Caco-2 (cell line): ENCODE data around the gene PTPRN2. TPM values are rescaled to one million over a fixed set of nuclear protein-coding genes. Genes with fewer than 3 reads are reported as not detected.

ENCODE experiments used
- BruUV-seq: library from RNA; stranded (reverse); fragments of 400-500 nt; replicated peaks from 2 replicates; lab custom pipeline; 2021; lab: Mats Ljungman, UMichigan
- CTCF ChIA-PET: fragments of 300-600 bp; sonication (Branson Sonifier 250); formaldehyde crosslinking; loops from one replicate; lab custom pipeline; 2022; ENCODE audit warnings: antibody characterized with exemption; lab: Charles Lee
- POLR2A ChIA-PET: fragments of 300-600 bp; sonication (Branson Sonifier 250); formaldehyde crosslinking; loops from one replicate; lab custom pipeline; 2022; ENCODE audit warnings: antibody characterized with exemption; lab: Charles Lee
- DNase-seq, 2 experiments: peaks; one replicate each; pipeline versions ENCODE4 v3.0.0 to v3.0.0-alpha.2; 2020 to 2022
- H3K27me3 ChIP-seq: replicated peaks from 2 replicates; pipeline ENCODE4 v1.6.0; 2011; ENCODE audit warnings: low read length; ENCODE audit not compliant: control insufficient read depth, insufficient read depth
- H3K36me3 ChIP-seq: 2 replicates; pipeline ENCODE4 v1.5.1; 2011; ENCODE audit warnings: low read length; ENCODE audit not compliant: control insufficient read depth, insufficient read depth
- H3K4me1 ChIP-seq: fragments of 250-450 bp; sonication (Bioruptor Pico); 2 replicates; pipeline ENCODE4 v1.5.1; 2020; ENCODE audit warnings: mild to moderate bottlenecking
- H3K4me3 ChIP-seq: 2 replicates; pipeline ENCODE4 v1.5.1; 2011; ENCODE audit warnings: low read depth, mild to moderate bottlenecking, control low read depth, low read length
- H3K9me3 ChIP-seq: fragments of 250-450 bp; sonication (Bioruptor Pico); 2 replicates; pipeline ENCODE4 v1.5.1; 2020; ENCODE audit warnings: mild to moderate bottlenecking, moderate library complexity
- H3K27ac Mint-ChIP-seq: one replicate; pipeline ENCODE4 v1.8.0; 2022; ENCODE audit warnings: mixed read lengths; ENCODE audit not compliant: unreplicated experiment
- H3K27me3 Mint-ChIP-seq: one replicate; pipeline ENCODE4 v1.8.0; 2022; ENCODE audit warnings: mixed read lengths; ENCODE audit not compliant: insufficient read depth, unreplicated experiment
- H3K36me3 Mint-ChIP-seq: one replicate; pipeline ENCODE4 v1.8.0; 2022; ENCODE audit warnings: mild to moderate bottlenecking, mixed read lengths; ENCODE audit not compliant: insufficient read depth, unreplicated experiment
- H3K4me1 Mint-ChIP-seq: one replicate; pipeline ENCODE4 v1.8.0; 2022; ENCODE audit warnings: low read depth, mixed read lengths; ENCODE audit not compliant: unreplicated experiment
- H3K4me3 Mint-ChIP-seq: one replicate; pipeline ENCODE4 v1.8.0; 2022; ENCODE audit warnings: mild to moderate bottlenecking, moderate library complexity, mixed read lengths; ENCODE audit not compliant: unreplicated experiment
- H3K9me3 Mint-ChIP-seq: one replicate; pipeline ENCODE4 v1.8.0; 2022; ENCODE audit warnings: mixed read lengths; ENCODE audit not compliant: unreplicated experiment
- CTCF ChIP-seq, 2 experiments: fragments of 200-600 bp in 1 of 2; IDR thresholded peaks; 1 replicate in 1 of 2; 2 replicates in 1 of 2; pipeline versions ENCODE4 v1.5.1 to v1.8.0; 2011 to 2022; ENCODE audit warnings: antibody characterized with exemption in 1 of 2, control low read depth in 1 of 2, inconsistent platforms in 1 of 2, low read depth in 1 of 2, low read length in 1 of 2, mild to moderate bottlenecking in 1 of 2, moderate library complexity in 1 of 2; ENCODE audit not compliant: insufficient read depth in 1 of 2, severe bottlenecking in 1 of 2, unreplicated experiment in 1 of 2
- intact Hi-C: fragments of 100-400 bp; cut with micrococcal nuclease; formaldehyde crosslinking; loops from one replicate; pipeline ENCODE4 v1.10.0; 2022; ENCODE audit not compliant: unreplicated experiment
- total RNA-seq: library from RNA; stranded (reverse); gene quantifications from 2 replicates; pipeline ENCODE4 v1.2.3, GENCODE V29; 2022

Gene PTPRN2
- total RNA-seq, 1 experiment from 2014 or later, result 1.4 TPM

GRCh38 chr7:158110661-158111048, 477.0 kb downstream of the PTPRN2 start:
- intact Hi-C loops, result no loop called here
- POLR2A ChIA-PET, result no interaction called here

GRCh38 chr7:158110034-158110590, 477.5 kb downstream of the PTPRN2 start:
- H3K27me3 ChIP-seq, result no peaks in the 10 kb centered on the region
- no peaks in the 10 kb centered on the region for H3K4me1 ChIP-seq
- no peak for DNase-seq
- POLR2A ChIA-PET, result no interaction called here
- CTCF ChIA-PET, result no interaction called here
- intact Hi-C loops, result no loop called here
- BruUV-seq, result no TSS peak
- Mint-ChIP-seq H3K27me3 (no peaks in the 10 kb centered on the region), H3K36me3 (peaks cover 9% of the 10 kb centered on the region), H3K4me3 (no peak overlapping the region), H3K9me3 (peaks cover 44% of the 10 kb centered on the region), H3K4me1 (no peaks in the 10 kb centered on the region), H3K27ac (no peak overlapping the region)
- no peak for TF ChIP-seq CTCF (IDR thresholded peaks at IDR 0.05; ENCODE audit: insufficient read depth in 1 of 2, low read depth in 1 of 2, low read length in 1 of 2, severe bottlenecking in 1 of 2, unreplicated experiment in 1 of 2)
- H3K9me3 ChIP-seq, result peaks cover 3% of the 10 kb centered on the region; the same call in 1 of the 2 replicates
- no peaks in the 10 kb centered on the region for H3K36me3 ChIP-seq
- no peak overlapping the region for H3K4me3 ChIP-seq

More at GRCh38 chr7:158110661-158111048, 477.0 kb downstream of the PTPRN2 start:
- peaks cover 3% of the 10 kb centered on the region; the same call in 1 of the 2 replicates for H3K9me3 ChIP-seq
- DNase-seq, result no peak
- H3K27me3 Mint-ChIP-seq, result no peaks in the 10 kb centered on the region
- no peaks in the 10 kb centered on the region for H3K36me3 ChIP-seq
- BruUV-seq, result no TSS peak
- peaks cover 9% of the 10 kb centered on the region for H3K36me3 Mint-ChIP-seq
- H3K4me1 Mint-ChIP-seq, result no peaks in the 10 kb centered on the region
- no peak overlapping the region for H3K4me3 Mint-ChIP-seq
- peaks cover 48% of the 10 kb centered on the region for H3K9me3 Mint-ChIP-seq
- H3K27ac Mint-ChIP-seq, result no peak overlapping the region
- H3K27me3 ChIP-seq, result no peaks in the 10 kb centered on the region
- CTCF ChIA-PET, result no interaction called here
- TF ChIP-seq CTCF (IDR thresholded peaks at IDR 0.05; ENCODE audit: insufficient read depth in 1 of 2, low read depth in 1 of 2, low read length in 1 of 2, severe bottlenecking in 1 of 2, unreplicated experiment in 1 of 2), result no peak
- no peaks in the 10 kb centered on the region for H3K4me1 ChIP-seq
- no peak overlapping the region for H3K4me3 ChIP-seq

GRCh38 chr7:158109364-158110033, 478.1 kb downstream of the PTPRN2 start:
- H3K4me3 ChIP-seq, result no peak overlapping the region
- TF ChIP-seq CTCF (IDR thresholded peaks at IDR 0.05; ENCODE audit: insufficient read depth in 1 of 2, low read depth in 1 of 2, low read length in 1 of 2, severe bottlenecking in 1 of 2, unreplicated experiment in 1 of 2), result no peak
- Mint-ChIP-seq H3K4me3 (no peak overlapping the region), H3K27ac (no peak overlapping the region), H3K27me3 (no peaks in the 10 kb centered on the region), H3K9me3 (peaks cover 38% of the 10 kb centered on the region), H3K36me3 (peaks cover 9% of the 10 kb centered on the region), H3K4me1 (no peaks in the 10 kb centered on the region)
- DNase-seq, result no peak
- no peaks in the 10 kb centered on the region for H3K4me1 ChIP-seq
- no peaks in the 10 kb centered on the region for H3K36me3 ChIP-seq
- H3K9me3 ChIP-seq, result peaks cover 3% of the 10 kb centered on the region; the same call in 1 of the 2 replicates
- ChIA-PET CTCF (no interaction called here), POLR2A (no interaction called here)
- H3K27me3 ChIP-seq, result no peaks in the 10 kb centered on the region
- intact Hi-C loops, result no loop called here
- no TSS peak for BruUV-seq
